Activated T-helper 9 cell treated with anti-CD3 and anti-CD28 coated beads, Interleukin-2, amount 50 U/mL, for 16 hours (primary cell): ENCODE data around the gene MAD1L1.

Experiments
- DNase-seq: peaks from one replicate; pipeline ENCODE4 v3.0.0-alpha.2; 2020; ENCODE audit warnings: low read depth

MAD1L1 gene

GRCh38 chr7:2258661-2259365 is 26.1 kb upstream of the MAD1L1 start:
- DNase-seq: no peak

- DNase-seq: no peak
Observed at GRCh38 chr7:2257651-2258050, 24.9 kb upstream of the MAD1L1 start.

- DNase-seq: no peak
Observed at GRCh38 chr7:2257046-2257551, 24.4 kb upstream of the MAD1L1 start.

GRCh38 chr7:2256306-2257045 is 23.7 kb upstream of the MAD1L1 start:
- DNase-seq: no peak

GRCh38 chr7:2255145-2256139 is 22.7 kb upstream of the MAD1L1 start:
- DNase-seq: no peak

GRCh38 chr7:2254429-2255144 is 21.8 kb upstream of the MAD1L1 start:
- DNase-seq: no peak

GRCh38 chr7:2253525-2254244 is 20.9 kb upstream of the MAD1L1 start:
- DNase-seq: no peak

- DNase-seq: no peak
Observed at GRCh38 chr7:2253021-2253420, 20.3 kb upstream of the MAD1L1 start.

- no peak for DNase-seq
Observed at GRCh38 chr7:2251841-2252771, 19.4 kb upstream of the MAD1L1 start.

GRCh38 chr7:2251381-2251780 is 18.6 kb upstream of the MAD1L1 start:
- DNase-seq: no peak

- DNase-seq: no peak
Observed at GRCh38 chr7:2249744-2250323, 17.1 kb upstream of the MAD1L1 start.

- no peak for DNase-seq
Observed at GRCh38 chr7:2248984-2249694, 16.4 kb upstream of the MAD1L1 start.

GRCh38 chr7:2247141-2247995 is 14.6 kb upstream of the MAD1L1 start:
- DNase-seq: no peak

- no peak for DNase-seq
Observed at GRCh38 chr7:2245883-2246675, 13.3 kb upstream of the MAD1L1 start.

- DNase-seq: no peak
Observed at GRCh38 chr7:2244404-2244995, 11.8 kb upstream of the MAD1L1 start.

- DNase-seq: no peak
Observed at GRCh38 chr7:2243458-2243857, 10.7 kb upstream of the MAD1L1 start.
